DMS79 treated with DMSO at 0.1 percent for 48 hours (cell line): ENCODE measurements around the gene IRX1.

Experiments used
- DNase-seq: peaks from one replicate; lab custom pipeline; 2025; lab: John Stamatoyannopoulos, UW

IRX1 gene

DNA sequence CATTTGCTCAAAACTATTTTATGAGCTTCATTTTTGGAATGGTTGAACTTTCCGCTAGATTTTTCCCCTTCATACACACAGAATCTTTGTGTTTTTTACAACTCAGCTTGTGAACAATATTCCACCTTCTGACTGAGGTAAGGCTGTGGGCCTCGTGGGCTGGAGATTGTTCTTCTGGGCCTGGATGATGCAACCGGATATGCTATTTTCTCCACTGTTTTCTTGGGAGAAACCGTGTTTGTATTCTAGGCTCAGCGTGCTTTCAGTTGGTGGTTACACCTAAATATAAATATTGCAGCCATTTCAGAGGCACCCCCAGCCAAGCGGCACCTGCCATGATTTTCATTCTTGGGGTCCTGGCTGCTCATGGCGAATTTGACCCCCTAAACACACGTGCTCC, 55.2 kb downstream of the IRX1 start:
- DNase-seq: no peak
